WTC11 (cell line): ENCODE measurements around the gene DPYSL5. TPM values are rescaled to one million over a fixed set of nuclear protein-coding genes. Genes with fewer than 3 reads are reported as not detected.

Experiments used
- ATAC-seq: fragments of 200-7000 bp; cut with Tn5 transposase; 2 replicates; pipeline ENCODE4 v1.10.0; 2021; ENCODE audit warnings: mild to moderate bottlenecking, moderate library complexity
- CTCF ChIA-PET: fragments of 300-600 bp; sonication (Branson Sonifier 250); formaldehyde crosslinking; loops from one replicate; lab custom pipeline; 2021; ENCODE audit warnings: antibody characterized with exemption; lab: Charles Lee
- POLR2A ChIA-PET: fragments of 350-600 bp; sonication (Branson Sonifier 250); formaldehyde crosslinking; loops from one replicate; lab custom pipeline; 2021; ENCODE audit warnings: antibody characterized with exemption; lab: Charles Lee
- DNase-seq: peaks from one replicate; pipeline ENCODE4 v3.0.0; 2021; ENCODE audit warnings: low spot score
- H3K27ac Mint-ChIP-seq: 2 replicates; pipeline ENCODE4 v1.8.0; 2021; ENCODE audit warnings: mixed read lengths
- H3K27me3 Mint-ChIP-seq: 2 replicates; pipeline ENCODE4 v1.8.0; 2021; ENCODE audit warnings: low read depth, mild to moderate bottlenecking, moderate library complexity, mixed read lengths
- H3K36me3 Mint-ChIP-seq: 2 replicates; pipeline ENCODE4 v1.8.0; 2021; ENCODE audit warnings: mixed read lengths
- H3K4me1 Mint-ChIP-seq: 2 replicates; pipeline ENCODE4 v1.8.0; 2022; ENCODE audit warnings: mixed read lengths
- H3K4me3 Mint-ChIP-seq: 2 replicates; pipeline ENCODE4 v1.8.0; 2021; ENCODE audit warnings: mild to moderate bottlenecking, moderate library complexity, mixed read lengths
- H3K9me3 Mint-ChIP-seq: 2 replicates; pipeline ENCODE4 v1.8.0; 2021; ENCODE audit warnings: mixed read lengths
- EMX1 ChIP-seq: fragments of 250-450 bp; sonication (Bioruptor Pico); IDR thresholded peaks from 2 replicates; pipeline ENCODE4 v1.8.0; 2021; ENCODE audit warnings: mild to moderate bottlenecking
- KAT7 ChIP-seq: sonication (generic); formaldehyde crosslinking; IDR thresholded peaks from 2 replicates; pipeline ENCODE4 v1.8.1; 2023; ENCODE audit warnings: missing genetic modification reagents, mild to moderate bottlenecking, borderline replicate concordance
- MYBL2 ChIP-seq: sonication (generic); formaldehyde crosslinking; IDR thresholded peaks from 2 replicates; pipeline ENCODE4 v1.8.1; 2023; ENCODE audit warnings: mild to moderate bottlenecking, moderate library complexity, missing genetic modification reagents
- NFYB ChIP-seq: sonication (generic); formaldehyde crosslinking; conservative IDR thresholded peaks from 2 replicates; pipeline ENCODE4 v1.8.0; 2022; ENCODE audit warnings: low read depth, missing genetic modification reagents
- TEAD4 ChIP-seq: sonication (generic); formaldehyde crosslinking; IDR thresholded peaks from 2 replicates; pipeline ENCODE4 v1.8.0; 2022; ENCODE audit warnings: mild to moderate bottlenecking, missing genetic modification reagents
- ZNF396 ChIP-seq: fragments of 250-450 bp; sonication (Bioruptor Pico); IDR thresholded peaks from 2 replicates; pipeline ENCODE4 v1.8.0; 2021; ENCODE audit warnings: mild to moderate bottlenecking, moderate library complexity, borderline replicate concordance
- total RNA-seq: library from RNA; stranded (reverse); gene quantifications from 3 replicates; pipeline ENCODE4 v1.2.3, GENCODE V29; 2021
- TF ChIP-seq, protein P1 (sequence below): sonication (generic); formaldehyde crosslinking; IDR thresholded peaks from 2 replicates; pipeline ENCODE4 v1.8.1; 2023; ENCODE audit warnings: mild to moderate bottlenecking, moderate library complexity, missing genetic modification reagents
- TF ChIP-seq, protein P2 (sequence below): sonication (generic); formaldehyde crosslinking; IDR thresholded peaks from 2 replicates; pipeline ENCODE4 v1.8.0; 2022; ENCODE audit warnings: mild to moderate bottlenecking, missing genetic modification reagents
- TF ChIP-seq, protein P3 (sequence below): fragments of 250-450 bp; sonication (Bioruptor Pico); IDR thresholded peaks from 2 replicates; pipeline ENCODE4 v1.9.0; 2021; ENCODE audit warnings: mild to moderate bottlenecking
- TF ChIP-seq, protein P4 (sequence below): sonication (generic); formaldehyde crosslinking; IDR thresholded peaks from 2 replicates; pipeline ENCODE4 v1.8.1; 2023; ENCODE audit warnings: mild to moderate bottlenecking, missing genetic modification reagents, moderate library complexity
- TF ChIP-seq, protein P5 (sequence below): sonication (generic); formaldehyde crosslinking; IDR thresholded peaks from 2 replicates; pipeline ENCODE4 v1.8.1; 2022; ENCODE audit warnings: missing genetic modification reagents, borderline replicate concordance

Gene DPYSL5
- total RNA-seq, 1 experiment from 2014 or later, result 12.1 TPM

DNA sequence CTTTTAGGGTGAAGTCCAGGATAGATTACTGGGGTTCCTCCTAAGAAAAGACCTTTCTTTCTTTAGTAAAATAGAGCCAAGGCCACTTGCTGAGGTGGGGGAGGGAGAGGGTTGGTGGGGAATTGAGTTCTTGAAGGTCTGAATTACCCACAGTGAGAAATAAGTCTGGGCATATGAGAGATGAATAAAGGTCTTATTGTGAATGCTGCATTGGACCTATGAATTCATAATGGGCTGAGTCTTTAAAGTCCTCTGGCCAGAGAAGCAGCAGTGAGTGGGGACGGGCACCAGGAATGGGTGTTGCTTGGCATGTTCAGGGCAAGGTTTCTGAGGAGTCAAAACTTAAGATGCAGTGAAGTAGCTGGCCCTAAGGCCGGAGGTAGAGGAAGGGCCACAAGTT, 133.0 kb downstream of the DPYSL5 start:
- H3K9me3 Mint-ChIP-seq, result no peaks in the 10 kb centered on the region
- CTCF ChIA-PET, result interaction anchor here (1.3 to 2.4 kb wide), 2 partner anchors 36 to 135 kb away, joined by 3 to 31 read pairs; no protein-coding TSS in a partner anchor

DNA sequence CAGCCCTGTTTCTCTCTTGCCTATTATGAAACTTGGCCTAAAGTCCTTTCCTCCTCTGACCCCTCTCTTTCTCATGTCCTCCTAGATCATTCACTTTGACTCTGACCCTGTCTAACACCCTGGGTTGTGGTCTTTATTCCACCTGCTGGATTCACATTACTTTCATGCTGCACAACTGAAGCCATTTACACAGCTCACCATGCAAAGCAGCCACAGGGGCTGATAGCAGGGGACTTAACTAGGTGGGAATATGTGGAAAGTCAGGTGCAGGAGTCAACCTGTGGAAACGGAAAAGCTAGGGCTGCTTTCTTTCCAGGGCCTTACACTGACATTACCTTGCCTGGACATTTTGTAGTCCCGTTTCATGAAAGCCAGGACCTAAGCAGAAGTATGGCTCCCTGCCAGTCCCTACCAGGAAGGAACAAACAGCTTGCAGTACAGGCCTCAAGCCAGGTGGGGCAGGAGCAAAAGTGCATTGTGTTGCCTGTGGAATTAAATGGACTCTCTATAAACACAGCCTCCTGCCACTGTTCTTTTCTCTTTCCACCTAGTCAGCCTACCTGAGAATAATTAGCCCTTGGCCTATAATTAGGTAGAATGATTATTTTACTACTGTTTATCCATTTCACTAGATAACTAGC, 134.3 kb downstream of the DPYSL5 start:
- no peak overlapping the region for H3K4me3 Mint-ChIP-seq
- CTCF ChIA-PET, result interaction anchor here (0.5 to 2.9 kb wide), 11 partner anchors 11 to 1011 kb away, joined by 3 to 31 read pairs (median 3); partner anchors contain the start of gene KHK
- POLR2A ChIA-PET, result interaction anchor here (1.4 kb wide), 1 partner anchor 133 kb away, joined by 3 read pairs; no protein-coding TSS in a partner anchor
- TF ChIP-seq, protein P1, sequence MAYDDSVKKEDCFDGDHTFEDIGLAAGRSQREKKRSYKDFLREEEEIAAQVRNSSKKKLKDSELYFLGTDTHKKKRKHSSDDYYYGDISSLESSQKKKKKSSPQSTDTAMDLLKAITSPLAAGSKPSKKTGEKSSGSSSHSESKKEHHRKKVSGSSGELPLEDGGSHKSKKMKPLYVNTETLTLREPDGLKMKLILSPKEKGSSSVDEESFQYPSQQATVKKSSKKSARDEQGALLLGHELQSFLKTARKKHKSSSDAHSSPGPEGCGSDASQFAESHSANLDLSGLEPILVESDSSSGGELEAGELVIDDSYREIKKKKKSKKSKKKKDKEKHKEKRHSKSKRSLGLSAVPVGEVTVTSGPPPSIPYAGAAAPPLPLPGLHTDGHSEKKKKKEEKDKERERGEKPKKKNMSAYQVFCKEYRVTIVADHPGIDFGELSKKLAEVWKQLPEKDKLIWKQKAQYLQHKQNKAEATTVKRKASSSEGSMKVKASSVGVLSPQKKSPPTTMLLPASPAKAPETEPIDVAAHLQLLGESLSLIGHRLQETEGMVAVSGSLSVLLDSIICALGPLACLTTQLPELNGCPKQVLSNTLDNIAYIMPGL, result no peak
- TF ChIP-seq, all 79 proteins: peak for 0
- H3K9me3 Mint-ChIP-seq, result no peaks in the 10 kb centered on the region
- ATAC-seq (peak; percentile 96), DNase-seq (peak; percentile 30)
- H3K27ac Mint-ChIP-seq, result no peak overlapping the region
- H3K27me3 Mint-ChIP-seq, result no peaks in the 10 kb centered on the region
- H3K36me3 Mint-ChIP-seq, result no peaks in the 10 kb centered on the region
- H3K4me1 Mint-ChIP-seq, result no peaks in the 10 kb centered on the region

More for the DNA sequence above, 133.0 kb downstream of the DPYSL5 start:
- TF ChIP-seq, protein P2, sequence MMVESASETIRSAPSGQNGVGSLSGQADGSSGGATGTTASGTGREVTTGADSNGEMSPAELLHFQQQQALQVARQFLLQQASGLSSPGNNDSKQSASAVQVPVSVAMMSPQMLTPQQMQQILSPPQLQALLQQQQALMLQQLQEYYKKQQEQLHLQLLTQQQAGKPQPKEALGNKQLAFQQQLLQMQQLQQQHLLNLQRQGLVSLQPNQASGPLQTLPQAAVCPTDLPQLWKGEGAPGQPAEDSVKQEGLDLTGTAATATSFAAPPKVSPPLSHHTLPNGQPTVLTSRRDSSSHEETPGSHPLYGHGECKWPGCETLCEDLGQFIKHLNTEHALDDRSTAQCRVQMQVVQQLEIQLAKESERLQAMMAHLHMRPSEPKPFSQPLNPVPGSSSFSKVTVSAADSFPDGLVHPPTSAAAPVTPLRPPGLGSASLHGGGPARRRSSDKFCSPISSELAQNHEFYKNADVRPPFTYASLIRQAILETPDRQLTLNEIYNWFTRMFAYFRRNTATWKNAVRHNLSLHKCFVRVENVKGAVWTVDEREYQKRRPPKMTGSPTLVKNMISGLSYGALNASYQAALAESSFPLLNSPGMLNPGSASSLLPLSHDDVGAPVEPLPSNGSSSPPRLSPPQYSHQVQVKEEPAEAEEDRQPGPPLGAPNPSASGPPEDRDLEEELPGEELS, result no peak
- TF ChIP-seq NFYB (no peak), TEAD4 (no peak), MYBL2 (CRISPR knock-in tag) (no peak), KAT7 (no peak)
- TF ChIP-seq, protein P1, result no peak
- TF ChIP-seq, protein P3, sequence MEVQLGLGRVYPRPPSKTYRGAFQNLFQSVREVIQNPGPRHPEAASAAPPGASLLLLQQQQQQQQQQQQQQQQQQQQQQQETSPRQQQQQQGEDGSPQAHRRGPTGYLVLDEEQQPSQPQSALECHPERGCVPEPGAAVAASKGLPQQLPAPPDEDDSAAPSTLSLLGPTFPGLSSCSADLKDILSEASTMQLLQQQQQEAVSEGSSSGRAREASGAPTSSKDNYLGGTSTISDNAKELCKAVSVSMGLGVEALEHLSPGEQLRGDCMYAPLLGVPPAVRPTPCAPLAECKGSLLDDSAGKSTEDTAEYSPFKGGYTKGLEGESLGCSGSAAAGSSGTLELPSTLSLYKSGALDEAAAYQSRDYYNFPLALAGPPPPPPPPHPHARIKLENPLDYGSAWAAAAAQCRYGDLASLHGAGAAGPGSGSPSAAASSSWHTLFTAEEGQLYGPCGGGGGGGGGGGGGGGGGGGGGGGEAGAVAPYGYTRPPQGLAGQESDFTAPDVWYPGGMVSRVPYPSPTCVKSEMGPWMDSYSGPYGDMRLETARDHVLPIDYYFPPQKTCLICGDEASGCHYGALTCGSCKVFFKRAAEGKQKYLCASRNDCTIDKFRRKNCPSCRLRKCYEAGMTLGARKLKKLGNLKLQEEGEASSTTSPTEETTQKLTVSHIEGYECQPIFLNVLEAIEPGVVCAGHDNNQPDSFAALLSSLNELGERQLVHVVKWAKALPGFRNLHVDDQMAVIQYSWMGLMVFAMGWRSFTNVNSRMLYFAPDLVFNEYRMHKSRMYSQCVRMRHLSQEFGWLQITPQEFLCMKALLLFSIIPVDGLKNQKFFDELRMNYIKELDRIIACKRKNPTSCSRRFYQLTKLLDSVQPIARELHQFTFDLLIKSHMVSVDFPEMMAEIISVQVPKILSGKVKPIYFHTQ (CRISPR knock-in tag), result no peak
- Mint-ChIP-seq H3K4me1 (peaks cover under 1% of the 10 kb centered on the region; the same call in 1 of the 2 replicates), H3K27ac (no peak overlapping the region), H3K27me3 (no peaks in the 10 kb centered on the region), H3K4me3 (no peak overlapping the region), H3K36me3 (no peaks in the 10 kb centered on the region)
- DNase-seq (no peak), ATAC-seq (no peak)
- POLR2A ChIA-PET, result interaction anchor here (1.4 kb wide), 1 partner anchor 132 kb away, joined by 3 read pairs; no protein-coding TSS in a partner anchor

DNA sequence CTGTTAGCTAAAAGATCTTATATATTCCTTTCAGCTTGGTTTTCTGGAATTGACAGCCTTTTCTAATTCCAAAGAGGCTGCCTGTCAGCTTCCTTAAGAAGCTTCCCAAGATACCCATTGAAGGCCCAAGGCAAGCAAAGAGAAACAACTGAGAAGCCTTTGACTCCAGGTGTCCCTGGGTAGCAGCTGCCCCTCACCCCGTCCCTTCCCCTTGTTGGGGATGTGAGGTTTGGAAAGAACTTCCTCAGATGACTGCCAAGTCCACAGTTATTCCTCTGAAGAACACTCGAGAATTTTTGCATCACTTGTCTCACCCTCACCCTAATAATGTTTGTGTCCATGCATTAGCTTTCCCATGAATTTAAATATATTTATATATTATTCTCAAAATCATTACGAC, 135.8 kb downstream of the DPYSL5 start:
- CTCF ChIA-PET, result interaction anchor here (0.8 to 2.9 kb wide), 3 partner anchors 33 to 135 kb away, joined by 3 to 12 read pairs (median 8); no protein-coding TSS in a partner anchor
- Mint-ChIP-seq H3K4me1 (no peaks in the 10 kb centered on the region), H3K9me3 (no peaks in the 10 kb centered on the region), H3K4me3 (no peak overlapping the region), H3K27me3 (no peaks in the 10 kb centered on the region), H3K36me3 (no peaks in the 10 kb centered on the region)
- no peak for DNase-seq
- TF ChIP-seq, protein P4, sequence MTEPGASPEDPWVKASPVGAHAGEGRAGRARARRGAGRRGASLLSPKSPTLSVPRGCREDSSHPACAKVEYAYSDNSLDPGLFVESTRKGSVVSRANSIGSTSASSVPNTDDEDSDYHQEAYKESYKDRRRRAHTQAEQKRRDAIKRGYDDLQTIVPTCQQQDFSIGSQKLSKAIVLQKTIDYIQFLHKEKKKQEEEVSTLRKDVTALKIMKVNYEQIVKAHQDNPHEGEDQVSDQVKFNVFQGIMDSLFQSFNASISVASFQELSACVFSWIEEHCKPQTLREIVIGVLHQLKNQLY, result no peak
- TF ChIP-seq EMX1 (CRISPR knock-in tag), result no peak
- TF ChIP-seq TEAD4, result no peak
- TF ChIP-seq ZNF396 (CRISPR knock-in tag), result no peak
- TF ChIP-seq, protein P5, sequence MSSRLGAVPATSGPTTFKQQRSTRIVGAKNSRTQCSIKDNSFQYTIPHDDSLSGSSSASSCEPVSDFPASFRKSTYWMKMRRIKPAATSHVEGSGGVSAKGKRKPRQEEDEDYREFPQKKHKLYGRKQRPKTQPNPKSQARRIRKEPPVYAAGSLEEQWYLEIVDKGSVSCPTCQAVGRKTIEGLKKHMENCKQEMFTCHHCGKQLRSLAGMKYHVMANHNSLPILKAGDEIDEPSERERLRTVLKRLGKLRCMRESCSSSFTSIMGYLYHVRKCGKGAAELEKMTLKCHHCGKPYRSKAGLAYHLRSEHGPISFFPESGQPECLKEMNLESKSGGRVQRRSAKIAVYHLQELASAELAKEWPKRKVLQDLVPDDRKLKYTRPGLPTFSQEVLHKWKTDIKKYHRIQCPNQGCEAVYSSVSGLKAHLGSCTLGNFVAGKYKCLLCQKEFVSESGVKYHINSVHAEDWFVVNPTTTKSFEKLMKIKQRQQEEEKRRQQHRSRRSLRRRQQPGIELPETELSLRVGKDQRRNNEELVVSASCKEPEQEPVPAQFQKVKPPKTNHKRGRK (CRISPR knock-in tag), result no peak
- TF ChIP-seq, all 79 proteins: peak for 0
- H3K27ac Mint-ChIP-seq, result no peak overlapping the region
- no peak for ATAC-seq
- POLR2A ChIA-PET, result no interaction called here
